Measurements from ENCODE around the gene SP2.

- TF ChIP-seq CTCF (IDR thresholded peaks at IDR 0.05 in 2 of 3, conservative IDR thresholded peaks at IDR 0.05 in 1 of 3; ENCODE audit: borderline replicate concordance in 1 of 3, insufficient read depth in 1 of 3, low read depth in 2 of 3, low read length in 2 of 3) = no peak
- TF ChIP-seq REST (IDR thresholded peaks at IDR 0.05; ENCODE audit: low read depth) = no peak
- no peak for TF ChIP-seq POLR2A (IDR thresholded peaks at IDR 0.05; ENCODE audit: borderline replicate concordance, extremely low read depth, insufficient read depth, insufficient read length)
- TF ChIP-seq POLR2AphosphoS5 (IDR thresholded peaks at IDR 0.05; ENCODE audit: low read depth, low read length) = no peak
- TF ChIP-seq ATF3 (IDR thresholded peaks at IDR 0.05) = no peak
- TF ChIP-seq RAD21 (IDR thresholded peaks at IDR 0.05; ENCODE audit: low read depth) = no peak
- TF ChIP-seq EZH2 (IDR thresholded peaks at IDR 0.05) = no peak
- no peak for TF ChIP-seq CEBPB (IDR thresholded peaks at IDR 0.05; ENCODE audit: low read depth)
- TF ChIP-seq ZBTB33 (IDR thresholded peaks at IDR 0.05; ENCODE audit: extremely low read depth, insufficient replicate concordance, low read length) = no peak
Measured at GRCh38 chr17:47873200-47874090, 22.6 kb upstream of the SP2 start.
